OCI-M1 (cell line): ENCODE data around the gene CLK4.

Experiments used
- DNase-seq: peaks from one replicate; lab custom pipeline; 2025; lab: John Stamatoyannopoulos, UW

CLK4 gene

GRCh38 chr5:178637356-178638074 is 10.7 kb upstream of the CLK4 start:
- DNase-seq: no peak

DNA sequence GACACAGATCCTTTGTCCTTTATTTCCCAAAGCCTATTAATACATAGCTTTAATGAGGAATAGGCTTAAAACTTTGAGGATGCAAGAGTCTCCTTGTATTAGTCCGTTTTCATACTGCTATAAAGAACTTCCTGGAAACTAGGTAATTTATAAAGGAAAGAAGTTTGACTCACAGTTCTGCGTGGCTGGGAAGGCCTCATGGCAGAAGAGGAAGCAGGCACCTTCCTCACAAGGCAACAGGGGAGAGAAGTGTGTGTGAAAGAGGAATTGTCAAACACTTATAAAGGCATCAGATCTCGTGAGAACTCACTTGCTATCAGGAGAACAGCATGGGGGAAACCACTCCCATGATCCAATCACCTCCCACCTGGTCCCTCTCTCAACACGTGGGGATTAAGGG is 5.4 kb upstream of the CLK4 start:
- DNase-seq: no peak

- DNase-seq: peak; percentile 67
Observed at GRCh38 chr5:178630951-178631350, 4.1 kb upstream of the CLK4 start.

GRCh38 chr5:178630475-178630930 is 3.7 kb upstream of the CLK4 start:
- no peak for DNase-seq

DNA sequence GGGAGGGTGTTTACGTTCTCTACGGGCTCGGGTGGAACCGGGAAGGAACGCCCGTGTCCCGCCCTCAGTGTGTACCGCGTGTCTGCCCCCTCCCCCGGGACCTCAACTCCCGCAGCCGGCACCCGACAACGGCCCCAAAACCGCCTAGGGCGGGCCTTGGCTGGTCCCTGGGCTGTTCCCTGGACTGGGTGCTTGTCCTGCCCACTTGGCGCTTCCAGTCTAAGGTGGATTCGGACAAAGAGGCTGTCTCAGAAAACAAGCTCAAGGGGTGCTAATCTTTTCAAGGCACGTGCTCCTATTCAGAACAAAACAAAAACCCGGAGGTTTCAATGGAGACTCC is 379 bp upstream of the CLK4 start:
- DNase-seq: no peak

GRCh38 chr5:178625679-178626483 is 969 bp downstream of the CLK4 start:
- peak; percentile 76 for DNase-seq

DNA sequence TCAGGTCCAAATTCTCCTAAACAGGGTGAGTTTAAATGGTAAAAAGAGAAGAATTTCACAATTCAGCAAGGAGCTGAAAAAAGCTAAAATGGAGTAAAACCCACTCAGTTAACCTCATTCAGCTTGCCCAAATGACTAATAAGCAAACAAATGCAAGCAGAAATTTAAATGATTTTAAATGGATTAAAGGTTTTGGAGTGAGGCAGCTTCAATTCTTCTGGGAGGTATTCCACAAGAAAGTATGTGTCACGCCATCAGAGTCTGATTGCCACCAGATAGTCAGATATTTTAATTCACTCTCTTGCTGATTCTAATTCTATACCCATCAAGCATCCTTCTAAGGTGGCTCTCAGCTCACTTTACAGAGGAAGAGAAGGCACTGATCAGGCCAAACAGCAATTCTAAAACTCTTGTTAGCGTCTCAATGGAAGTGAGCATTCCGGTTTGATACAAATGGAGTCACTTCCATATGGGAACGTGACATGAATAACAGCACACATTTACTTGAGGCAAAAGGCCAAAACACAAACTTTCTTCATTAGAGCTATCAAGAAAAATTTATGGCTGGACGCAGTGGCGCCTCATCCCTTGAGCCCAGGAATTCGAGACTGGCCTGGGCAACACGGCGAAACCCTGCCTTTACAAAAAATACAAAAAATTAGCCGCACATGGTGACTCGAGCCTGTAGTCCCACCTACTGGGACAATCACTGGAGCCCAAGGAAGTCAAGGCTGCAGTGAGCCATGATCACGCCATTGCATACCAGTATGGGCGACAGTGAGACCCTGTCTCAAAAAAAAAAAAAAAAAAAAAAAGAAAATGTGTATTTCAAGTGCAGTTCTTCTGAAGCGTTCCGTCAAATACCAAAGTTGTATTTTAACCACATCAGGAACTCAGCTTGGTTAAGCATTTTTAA is 2.0 kb downstream of the CLK4 start:
- no peak for DNase-seq

GRCh38 chr5:178622679-178623247 is 4.1 kb downstream of the CLK4 start:
- DNase-seq: no peak

- no peak for DNase-seq
Observed at GRCh38 chr5:178619390-178619789, 7.5 kb downstream of the CLK4 start.

GRCh38 chr5:178612299-178612698 is 14.6 kb downstream of the CLK4 start:
- DNase-seq: no peak

DNA sequence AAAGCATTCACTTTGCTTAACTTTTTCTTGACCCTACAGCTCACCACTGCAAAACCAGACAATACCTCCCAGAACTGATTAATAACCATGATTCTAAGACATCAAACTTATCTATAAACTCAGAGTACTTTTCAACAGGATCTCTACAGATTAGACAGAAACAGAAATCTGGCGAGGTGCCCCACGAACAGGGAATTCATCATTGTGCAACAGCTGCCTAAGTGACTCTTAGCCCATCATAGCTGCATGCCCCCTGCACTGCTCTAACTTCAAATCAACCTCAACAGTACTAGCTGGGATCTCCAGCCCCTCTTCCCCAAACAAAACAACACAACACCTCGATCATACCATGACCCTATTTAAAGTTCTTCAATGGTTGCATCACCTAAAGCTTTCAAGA is 20.6 kb downstream of the CLK4 start:
- DNase-seq: no peak

GRCh38 chr5:178605788-178606187 is 21.1 kb downstream of the CLK4 start:
- no peak for DNase-seq

DNA sequence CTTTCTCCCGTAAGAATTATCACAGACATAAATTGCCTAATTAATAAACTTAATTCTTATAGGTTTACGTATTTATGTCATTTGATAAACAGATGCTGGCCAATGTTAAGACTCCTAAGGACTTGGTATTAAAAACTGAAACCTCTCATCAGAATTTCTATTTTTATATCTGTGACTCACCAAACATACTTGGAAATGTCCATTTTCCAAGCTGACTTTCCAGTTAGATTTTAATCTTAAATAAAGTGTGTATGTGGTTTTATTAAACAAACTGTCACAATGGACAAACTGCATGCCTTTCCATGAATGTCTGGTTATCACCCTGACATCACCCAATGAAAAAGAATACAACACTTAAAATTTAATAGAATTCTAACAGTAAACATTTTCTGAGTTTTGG is 24.1 kb downstream of the CLK4 start:
- no peak for DNase-seq

- no peak for DNase-seq
Observed at GRCh38 chr5:178595750-178596149, 31.1 kb downstream of the CLK4 start.

DNA sequence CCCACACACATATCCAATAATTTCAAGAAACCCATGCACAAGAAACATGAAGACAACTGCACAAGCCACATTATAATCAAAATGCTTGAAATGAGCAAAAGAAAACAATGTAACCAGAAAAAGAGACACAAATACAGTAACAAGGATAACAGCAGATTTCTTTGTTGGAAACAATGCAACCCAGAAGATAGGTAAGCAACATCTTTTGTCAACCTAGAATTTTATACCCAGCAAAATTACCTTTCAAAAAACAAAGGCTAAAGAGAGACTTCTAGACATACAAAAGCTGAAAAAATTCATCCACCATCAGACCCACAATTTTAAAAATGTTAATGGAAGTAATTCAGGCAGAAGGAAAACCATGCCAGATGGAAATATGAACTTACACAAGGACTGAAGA is 31.7 kb downstream of the CLK4 start:
- DNase-seq: peak; percentile 13

- DNase-seq: no peak
Observed at GRCh38 chr5:178590924-178591423, 35.9 kb downstream of the CLK4 start.

DNA sequence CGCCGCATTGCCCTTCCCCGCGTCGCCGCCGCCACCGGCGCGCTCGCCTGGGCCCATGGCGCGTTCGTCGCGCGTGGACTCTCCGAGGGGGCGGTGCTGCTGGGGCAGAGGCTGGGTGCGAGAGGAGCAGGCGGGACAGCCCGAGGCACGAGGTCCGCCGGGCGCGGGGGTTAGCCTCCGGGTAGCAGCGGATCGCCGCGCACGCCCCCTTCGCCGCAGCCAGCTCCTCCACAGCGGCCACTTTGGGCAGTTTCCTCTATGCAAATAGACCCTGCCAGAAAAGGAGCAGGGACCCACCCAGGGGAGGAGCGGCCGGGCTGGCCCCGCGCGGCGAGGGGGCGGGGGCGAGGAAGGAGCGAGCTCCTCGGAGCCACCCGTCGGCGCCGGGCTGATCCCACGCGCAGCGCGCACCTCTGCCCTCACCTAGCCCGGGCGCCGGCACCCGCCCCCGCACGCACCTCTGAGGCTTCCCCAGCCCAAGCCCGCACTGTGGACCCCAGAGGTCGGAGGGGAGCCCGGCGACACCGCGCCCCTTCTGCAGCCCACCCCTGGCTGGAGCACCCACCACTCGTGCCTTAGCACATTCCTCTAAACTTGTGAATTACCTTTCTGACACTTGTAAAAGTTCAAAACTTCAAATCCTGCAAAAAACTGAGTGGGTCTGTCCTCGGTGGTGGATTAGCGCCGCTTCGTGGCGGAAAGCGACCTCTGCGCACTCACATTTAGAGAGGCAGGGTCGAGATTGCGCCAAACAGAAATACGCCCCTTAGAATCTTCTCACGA is 36.5 kb downstream of the CLK4 start, which contains the start of gene COL23A1:
COL23A1 (minus strand) TSS at position 253 of the 783 bp plus-strand sequence.
- DNase-seq: peak; percentile 77

GRCh38 chr5:178589180-178590140 is 37.4 kb downstream of the CLK4 start:
- DNase-seq: peak; percentile 34

GRCh38 chr5:178588769-178589168 is 38.1 kb downstream of the CLK4 start:
- DNase-seq: no peak
